Neural cell (in vitro differentiated cells): ENCODE results near the gene TRIM59. TPM values are rescaled to one million over a fixed set of nuclear protein-coding genes. Genes with fewer than 3 reads are reported as not detected.

Experiments used
- H2AFZ ChIP-seq: fragments of 200-600, 300-800 bp; sonication (generic), shearing (Covaris generic); 2 replicates; pipeline ENCODE4 v1.6.0; 2014; ENCODE audit warnings: low read depth, mild to moderate bottlenecking, antibody characterized with exemption, low read length, moderate library complexity
- H3F3A ChIP-seq: fragments of 200-600 bp; shearing (Covaris generic); 2 replicates; pipeline ENCODE4 v1.6.1; 2016; ENCODE audit warnings: mild to moderate bottlenecking, moderate library complexity, mixed read lengths, antibody characterized with exemption, low read length; ENCODE audit not compliant: insufficient read depth, poor library complexity, severe bottlenecking
- H3K27ac ChIP-seq: fragments of 200-600, 300-800 bp; sonication (generic), shearing (Covaris generic); 2 replicates; pipeline ENCODE4 v1.5.1; 2014; ENCODE audit warnings: mild to moderate bottlenecking, low read length, moderate library complexity
- H3K27me3 ChIP-seq: fragments of 300-800, 200-600 bp; sonication (generic), shearing (Covaris generic); 2 replicates; pipeline ENCODE4 v1.6.0; 2014; ENCODE audit warnings: mild to moderate bottlenecking, low read depth, low read length, moderate library complexity; ENCODE audit not compliant: insufficient read depth
- H3K36me3 ChIP-seq: fragments of 300-800, 200-600 bp; sonication (generic), shearing (Covaris generic); 2 replicates; pipeline ENCODE4 v1.5.1; 2014; ENCODE audit warnings: mild to moderate bottlenecking, antibody characterized with exemption, low read length, moderate library complexity; ENCODE audit not compliant: insufficient read depth
- H3K4me2 ChIP-seq: fragments of 300-800, 200-600 bp; sonication (generic), shearing (Covaris generic); 2 replicates; pipeline ENCODE4 v1.6.0; 2014; ENCODE audit warnings: mild to moderate bottlenecking, low read length
- H3K4me3 ChIP-seq: fragments of 300-800, 200-600 bp; sonication (generic), shearing (Covaris generic); 2 replicates; pipeline ENCODE4 v1.5.1; 2014; ENCODE audit warnings: mild to moderate bottlenecking, low read length, moderate library complexity
- H3K79me2 ChIP-seq: fragments of 200-600 bp; shearing (Covaris generic); replicated peaks from 2 replicates; pipeline ENCODE4 v1.6.0; 2014; ENCODE audit warnings: mild to moderate bottlenecking, low read length, moderate library complexity; ENCODE audit not compliant: insufficient read depth
- H3K9ac ChIP-seq: fragments of 300-800, 200-600 bp; sonication (generic), shearing (Covaris generic); 2 replicates; pipeline ENCODE4 v1.6.1; 2016; ENCODE audit warnings: mild to moderate bottlenecking, low read length, mixed read lengths
- H3K9me2 ChIP-seq: fragments of 200-600 bp; shearing (Covaris generic); 2 replicates; pipeline ENCODE4 v1.6.1; 2016; ENCODE audit warnings: mild to moderate bottlenecking, low read length, mixed read lengths; ENCODE audit not compliant: insufficient read depth
- H3K9me3 ChIP-seq: fragments of 200-600, 300-800 bp; sonication (generic), shearing (Covaris generic); 2 replicates; pipeline ENCODE4 v1.6.1; 2016; ENCODE audit warnings: mild to moderate bottlenecking, mixed run types, low read length, moderate library complexity, mixed read lengths
- H4K20me1 ChIP-seq: fragments of 200-600 bp; shearing (Covaris generic); 2 replicates; pipeline ENCODE4 v1.6.1; 2016; ENCODE audit warnings: mild to moderate bottlenecking, mixed run types; ENCODE audit not compliant: insufficient read depth
- CTCF ChIP-seq: fragments of 450-650 bp; IDR thresholded peaks from 2 replicates; pipeline ENCODE4 v1.5.1; 2014; ENCODE audit warnings: antibody characterized with exemption, mild to moderate bottlenecking, moderate library complexity; ENCODE audit not compliant: poor library complexity, severe bottlenecking
- EP300 ChIP-seq: fragments of 450-650 bp; conservative IDR thresholded peaks from 2 replicates; pipeline ENCODE4 v1.6.1; 2014; ENCODE audit warnings: antibody characterized with exemption, mild to moderate bottlenecking, moderate library complexity; ENCODE audit not compliant: poor library complexity, severe bottlenecking
- EZH2 ChIP-seq: fragments of 200-600, 300-800 bp; shearing (Covaris generic), sonication (generic); IDR thresholded peaks from 2 replicates; pipeline ENCODE4 v1.6.1; 2014; ENCODE audit warnings: antibody characterized with exemption, low read length, borderline replicate concordance, mild to moderate bottlenecking; ENCODE audit not compliant: insufficient read depth, poor library complexity, severe bottlenecking
- MXI1 ChIP-seq: fragments of 450-650 bp; conservative IDR thresholded peaks from 2 replicates; pipeline ENCODE4 v1.6.1; 2014; ENCODE audit warnings: antibody characterized with exemption, mild to moderate bottlenecking; ENCODE audit not compliant: poor library complexity, severe bottlenecking
- POLR2AphosphoS5 ChIP-seq: IDR thresholded peaks from 2 replicates; pipeline ENCODE4 v1.6.1; 2012
- RAD21 ChIP-seq: fragments of 450-650 bp; conservative IDR thresholded peaks from 2 replicates; pipeline ENCODE4 v1.6.1; 2014; ENCODE audit warnings: antibody characterized with exemption, mild to moderate bottlenecking, moderate library complexity
- REST ChIP-seq: IDR thresholded peaks from 2 replicates; pipeline ENCODE4 v1.6.1; 2012; ENCODE audit warnings: borderline replicate concordance
- SMC3 ChIP-seq: fragments of 450-650 bp; conservative IDR thresholded peaks from 2 replicates; pipeline ENCODE4 v1.6.1; 2014; ENCODE audit warnings: antibody characterized with exemption, mild to moderate bottlenecking, moderate library complexity; ENCODE audit not compliant: poor library complexity
- TAF1 ChIP-seq: IDR thresholded peaks from 2 replicates; pipeline ENCODE4 v1.6.1; 2012; ENCODE audit warnings: low read depth
- polyA plus RNA-seq: library from polyadenylated mRNA; depleted of rRNA; stranded (reverse); fragments of >200 nt; gene quantifications from 2 replicates; pipeline ENCODE4 v1.2.3, GENCODE V29; 2014

The TRIM59 gene
- polyA plus RNA-seq, 1 donor from 2014 or later, result 0.53 TPM

GRCh38 chr3:160479376-160479775, 29.8 kb upstream of the TRIM59 start:
- Histone ChIP-seq H3K27me3 (no peaks in the 10 kb centered on the region), H3K9me3 (no peaks in the 10 kb centered on the region), H2AFZ (no peak overlapping the region), H3K79me2 (no peaks in the 10 kb centered on the region), H3F3A (no peaks in the 10 kb centered on the region), H3K27ac (no peak overlapping the region), H3K4me3 (no peak overlapping the region), H3K9me2 (no peaks in the 10 kb centered on the region), H4K20me1 (no peaks in the 10 kb centered on the region), H3K9ac (no peak overlapping the region), H3K4me2 (no peak overlapping the region), H3K36me3 (no peaks in the 10 kb centered on the region)
- TF ChIP-seq MXI1, result no peak
- TF ChIP-seq TAF1, result no peak
- TF ChIP-seq RAD21, result no peak
- no peak for TF ChIP-seq POLR2AphosphoS5
- TF ChIP-seq REST, result no peak
- no peak for TF ChIP-seq CTCF

- no peaks in the 10 kb centered on the region for H3K27me3 ChIP-seq
- H3K36me3 ChIP-seq, result no peaks in the 10 kb centered on the region
- no peak overlapping the region for H3K4me2 ChIP-seq
- no peak overlapping the region for H3K4me3 ChIP-seq
- no peaks in the 10 kb centered on the region for H3K9me3 ChIP-seq
- H3K27ac ChIP-seq, result no peak overlapping the region
- no peak overlapping the region for H2AFZ ChIP-seq
- no peaks in the 10 kb centered on the region for H4K20me1 ChIP-seq
- H3K9me2 ChIP-seq, result no peaks in the 10 kb centered on the region
- TF ChIP-seq EP300, result no peak
- TF ChIP-seq POLR2AphosphoS5, result no peak
- TF ChIP-seq REST, result no peak
- TF ChIP-seq SMC3, result no peak
- no peak for TF ChIP-seq TAF1
- TF ChIP-seq MXI1, result no peak
- no peak for TF ChIP-seq RAD21
- TF ChIP-seq EZH2, result no peak
- TF ChIP-seq CTCF, result no peak
- no peaks in the 10 kb centered on the region for H3F3A ChIP-seq
- no peak overlapping the region for H3K9ac ChIP-seq
- no peaks in the 10 kb centered on the region for H3K79me2 ChIP-seq
These were observed 28.8 kb upstream of the TRIM59 start for GRCh38 chr3:160478338-160478737.
